ENCODE results near the gene GCNT4.
A peak's percentile ranks its signal among the peaks of the same experiment; 100 is the strongest.
"Not testable (repeated sequence)": the region's sequence is repeated elsewhere in the genome, so short reads cannot be mapped to it uniquely, and the experiment has no call there.

Gene GCNT4

GRCh38 chr5:75052192-75053053 lies at the start of gene GCNT4:
Gene GCNT4, minus strand, starts transcription at chr5:75052558. Its CDS starts 22,521 bp downstream, at chr5:75030037.
- peak; percentile 33 to 52 for DNase-seq

- not testable (repeated sequence) for DNase-seq
These were observed 43.6 kb upstream of the GCNT4 start for GRCh38 chr5:75095956-75096355.

- no peak for DNase-seq
These were observed 39.2 kb upstream of the GCNT4 start for GRCh38 chr5:75091597-75091996.

- no peak for DNase-seq
These were observed 37.3 kb upstream of the GCNT4 start for GRCh38 chr5:75089662-75090061.

- no peak for DNase-seq
These were observed 36.8 kb upstream of the GCNT4 start for GRCh38 chr5:75089137-75089536.

GRCh38 chr5:75088648-75089047 lies 36.3 kb upstream of the GCNT4 start:
- DNase-seq: no peak

GRCh38 chr5:75081510-75081909 lies 29.2 kb upstream of the GCNT4 start:
- DNase-seq: no peak

GRCh38 chr5:75079346-75079745 lies 27.0 kb upstream of the GCNT4 start:
- DNase-seq: not testable (repeated sequence)

GRCh38 chr5:75078027-75078426 lies 25.7 kb upstream of the GCNT4 start:
- no peak for DNase-seq

GRCh38 chr5:75072061-75072460 lies 19.7 kb upstream of the GCNT4 start:
- DNase-seq: no peak

- no peak for DNase-seq
These were observed 18.7 kb upstream of the GCNT4 start for GRCh38 chr5:75071100-75071499.

GRCh38 chr5:75067434-75067833 lies 15.1 kb upstream of the GCNT4 start:
- no peak for DNase-seq

GRCh38 chr5:75062925-75063531 lies 10.7 kb upstream of the GCNT4 start:
- DNase-seq: no peak

GRCh38 chr5:75059912-75060545 lies 7.7 kb upstream of the GCNT4 start:
- peak in 1 of 2 experiments; percentile 56 for DNase-seq

- no peak for DNase-seq
These were observed 6.7 kb upstream of the GCNT4 start for GRCh38 chr5:75058986-75059535.

- DNase-seq: no peak
These were observed 5.2 kb upstream of the GCNT4 start for GRCh38 chr5:75057561-75057960.

- no peak for DNase-seq
These were observed 3.4 kb upstream of the GCNT4 start for GRCh38 chr5:75055727-75056144.

- no peak for DNase-seq
These were observed 2.0 kb upstream of the GCNT4 start for GRCh38 chr5:75054134-75054930.

- DNase-seq: peak; percentile 53 to 58
These were observed 1.2 kb upstream of the GCNT4 start for GRCh38 chr5:75053304-75054133.

- no peak for DNase-seq
These were observed 621 bp upstream of the GCNT4 start for GRCh38 chr5:75053054-75053303.

- peak in 1 of 2 experiments; percentile 25 for DNase-seq
These were observed 1.1 kb downstream of the GCNT4 start for GRCh38 chr5:75051217-75051751.

GRCh38 chr5:75050415-75050814 lies 1.9 kb downstream of the GCNT4 start:
- DNase-seq: no peak

Measured in stimulated activated CD4-positive, alpha-beta T cell treated with anti-CD3 and anti-CD28 coated beads, Interleukin-4, amount 100 ng/mL, for 4 hours (primary cell).